Adrenal gland (tissue), 5 donors: Measurements from ENCODE around the gene ZSWIM5.

ENCODE experiments used
- CTCF ChIP-seq, 6 experiments: fragments of 450-650 bp in 4 of 6; fragments of 200-600 bp in 2 of 6; sonication (generic) in 1 of 6; IDR thresholded peaks; 1 replicate in 5 of 6; 2 replicates in 1 of 6; pipeline versions ENCODE4 v1.5.1 to v1.8.0; 2016 to 2021; ENCODE audit warnings: antibody characterized with exemption in 6 of 6, mild to moderate bottlenecking in 2 of 6, moderate library complexity in 1 of 6
- POLR2A ChIP-seq, 2 donors: fragments of 450-650 bp; IDR thresholded peaks; one replicate each; pipeline ENCODE4 v1.6.1; 2017; ENCODE audit warnings: antibody characterized with exemption in 2 of 2, mild to moderate bottlenecking in 2 of 2, moderate library complexity in 1 of 2
- donor health status: DM: no; HTN: no; CAD: no.

DNA sequence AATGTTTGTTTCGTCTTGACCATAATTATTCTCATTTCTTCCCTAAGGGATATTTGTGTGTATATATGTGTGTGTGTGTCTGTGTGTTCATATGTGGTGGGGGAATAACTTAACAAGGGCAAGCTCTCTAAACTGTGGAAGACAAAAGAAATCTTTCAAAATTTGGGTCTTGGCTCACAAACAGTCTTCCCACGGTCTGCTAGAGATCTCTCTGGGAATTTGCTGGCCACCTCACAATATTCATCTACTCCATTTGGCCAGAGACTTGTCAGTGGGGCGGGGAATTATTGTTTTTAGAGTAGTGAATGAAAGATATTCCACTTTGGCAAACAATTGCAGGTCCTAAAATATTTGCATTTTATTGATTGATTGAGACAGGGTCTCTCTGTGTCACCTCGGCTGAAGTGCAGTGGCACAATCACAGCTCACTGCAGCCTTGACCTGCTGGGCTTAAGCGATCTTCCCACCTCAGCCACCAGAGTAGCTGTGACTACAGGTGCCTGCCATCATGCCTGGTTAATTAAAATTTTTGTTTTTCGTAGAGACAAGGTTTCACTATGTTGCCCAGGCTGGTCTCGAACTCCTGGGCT lies 212.0 kb downstream of the ZSWIM5 start:
- TF ChIP-seq CTCF (IDR thresholded peaks at IDR 0.05) (no peak), POLR2A (IDR thresholded peaks at IDR 0.05) (no peak)
